Activated CD4-positive, alpha-beta memory T cell treated with anti-CD3 and anti-CD28 coated beads for 36 hours (primary cell): ENCODE results near the gene ME3. TPM values are rescaled to one million over a fixed set of nuclear protein-coding genes. Genes with fewer than 3 reads are reported as not detected.

Experiments
- CTCF ChIA-PET: fragments of 350-600 bp; sonication (Branson Sonifier 250); formaldehyde crosslinking; loops from one replicate; lab custom pipeline; 2021; ENCODE audit warnings: antibody characterized with exemption, inconsistent platforms; lab: Charles Lee
- POLR2A ChIA-PET: fragments of 350-600 bp; sonication (Branson Sonifier 250); formaldehyde crosslinking; loops from one replicate; lab custom pipeline; 2021; ENCODE audit warnings: antibody characterized with exemption; lab: Charles Lee
- DNase-seq: peaks from one replicate; pipeline ENCODE4 v3.0.0-alpha.2; 2020
- H3K27ac Mint-ChIP-seq: one replicate; pipeline ENCODE4 v1.8.0; 2021; ENCODE audit warnings: mixed read lengths
- H3K27me3 Mint-ChIP-seq: one replicate; pipeline ENCODE4 v1.8.0; 2021; ENCODE audit warnings: mixed read lengths
- H3K36me3 Mint-ChIP-seq: one replicate; pipeline ENCODE4 v1.8.0; 2021; ENCODE audit warnings: mixed read lengths
- H3K4me1 Mint-ChIP-seq: one replicate; pipeline ENCODE4 v1.8.0; 2021; ENCODE audit warnings: low read depth, mixed read lengths
- H3K4me3 Mint-ChIP-seq: one replicate; pipeline ENCODE4 v1.8.0; 2021; ENCODE audit warnings: mild to moderate bottlenecking, mixed read lengths
- H3K9me3 Mint-ChIP-seq: one replicate; pipeline ENCODE4 v1.8.0; 2021; ENCODE audit warnings: mixed read lengths
- intact Hi-C: fragments of 100-400 bp; cut with micrococcal nuclease; formaldehyde crosslinking; loops from one replicate; pipeline ENCODE4 v1.15.1; 2023
- total RNA-seq, 2 experiments: library from RNA; stranded (reverse); gene quantifications; one replicate each; pipeline ENCODE4 v1.2.3, GENCODE V29; 2021

ME3 gene
- total RNA-seq, 2 experiments from 2014 or later: 2.3 to 2.8 TPM

GRCh38 chr11:86644291-86644690 is 28.1 kb downstream of the ME3 start:
- H3K4me3 Mint-ChIP-seq: no peak overlapping the region
- H3K36me3 Mint-ChIP-seq: no peaks in the 10 kb centered on the region
- H3K27ac Mint-ChIP-seq: no peak overlapping the region
- H3K9me3 Mint-ChIP-seq: peaks cover 6% of the 10 kb centered on the region
- peaks cover 13% of the 10 kb centered on the region for H3K27me3 Mint-ChIP-seq
- DNase-seq: no peak
- ChIA-PET CTCF (interaction anchor here (1.0 kb wide), 1 partner anchor 22 kb away, joined by 3 read pairs; no protein-coding TSS in a partner anchor), POLR2A (no interaction called here)
- H3K4me1 Mint-ChIP-seq: no peaks in the 10 kb centered on the region
- intact Hi-C loops: no loop called here

- CTCF ChIA-PET: interaction anchor here (1.2 kb wide), 1 partner anchor 34 kb away, joined by 4 read pairs; no protein-coding TSS in a partner anchor
- Mint-ChIP-seq H3K36me3 (no peaks in the 10 kb centered on the region), H3K4me3 (no peak overlapping the region), H3K27ac (no peak overlapping the region), H3K27me3 (peaks cover 7% of the 10 kb centered on the region), H3K4me1 (peaks cover 7% of the 10 kb centered on the region), H3K9me3 (no peaks in the 10 kb centered on the region)
- intact Hi-C loops: no loop called here
- POLR2A ChIA-PET: interaction anchor here (0.7 kb wide), 1 partner anchor 173 kb away, joined by 3 read pairs; no protein-coding TSS in a partner anchor
- no peak for DNase-seq
Observed at GRCh38 chr11:86641537-86642261, 30.7 kb downstream of the ME3 start.

- H3K9me3 Mint-ChIP-seq: no peaks in the 10 kb centered on the region
- no peaks in the 10 kb centered on the region for H3K36me3 Mint-ChIP-seq
- H3K4me3 Mint-ChIP-seq: no peak overlapping the region
- peaks cover 7% of the 10 kb centered on the region for H3K4me1 Mint-ChIP-seq
- ChIA-PET CTCF (interaction anchor here (1.0 kb wide), 1 partner anchor 31 kb away, joined by 3 read pairs; no protein-coding TSS in a partner anchor), POLR2A (no interaction called here)
- intact Hi-C loops: no loop called here
- no peak overlapping the region for H3K27ac Mint-ChIP-seq
- peaks cover 2% of the 10 kb centered on the region for H3K27me3 Mint-ChIP-seq
- DNase-seq: no peak
Observed at GRCh38 chr11:86639137-86639536, 33.3 kb downstream of the ME3 start.

DNA sequence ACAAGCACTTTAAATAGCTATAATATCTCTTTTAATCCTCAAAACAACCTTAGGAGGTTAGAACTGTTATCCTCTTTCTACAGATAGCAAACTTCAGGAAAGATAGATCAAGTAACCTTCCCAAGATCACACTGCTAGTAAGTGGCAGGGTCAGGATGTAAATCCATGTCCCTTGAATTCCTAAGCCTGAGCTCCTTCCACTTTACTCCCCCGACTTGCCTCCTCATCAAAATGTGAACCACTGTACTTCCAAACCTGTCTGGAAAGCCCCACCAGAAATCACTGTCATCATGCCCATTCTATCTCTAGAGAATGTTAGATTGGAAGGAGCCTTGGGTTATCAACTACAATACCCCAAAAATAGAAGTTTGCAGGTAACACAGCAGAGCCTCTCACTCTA is 33.7 kb downstream of the ME3 start:
- Mint-ChIP-seq H3K27me3 (peaks cover 2% of the 10 kb centered on the region), H3K36me3 (no peaks in the 10 kb centered on the region), H3K4me1 (peaks cover 7% of the 10 kb centered on the region), H3K27ac (no peak overlapping the region), H3K4me3 (no peak overlapping the region), H3K9me3 (no peaks in the 10 kb centered on the region)
- CTCF ChIA-PET: interaction anchor here (0.7 to 1.0 kb wide), 2 partner anchors 30 kb away, joined by 3 read pairs; no protein-coding TSS in a partner anchor
- intact Hi-C loops: no loop called here
- POLR2A ChIA-PET: no interaction called here
- DNase-seq: no peak

GRCh38 chr11:86637988-86638387 is 34.4 kb downstream of the ME3 start:
- POLR2A ChIA-PET: no interaction called here
- no peak overlapping the region for H3K27ac Mint-ChIP-seq
- no peak overlapping the region for H3K4me3 Mint-ChIP-seq
- CTCF ChIA-PET: interaction anchor here (0.7 kb wide), 1 partner anchor 30 kb away, joined by 3 read pairs; no protein-coding TSS in a partner anchor
- peak; percentile 26 for DNase-seq
- no peaks in the 10 kb centered on the region for H3K36me3 Mint-ChIP-seq
- peaks cover 7% of the 10 kb centered on the region for H3K27me3 Mint-ChIP-seq
- H3K9me3 Mint-ChIP-seq: no peaks in the 10 kb centered on the region
- H3K4me1 Mint-ChIP-seq: peaks cover 7% of the 10 kb centered on the region
- intact Hi-C loops: no loop called here

- Mint-ChIP-seq H3K4me1 (peaks cover 7% of the 10 kb centered on the region), H3K27me3 (peaks cover 7% of the 10 kb centered on the region), H3K27ac (no peak overlapping the region), H3K36me3 (no peaks in the 10 kb centered on the region), H3K4me3 (no peak overlapping the region), H3K9me3 (no peaks in the 10 kb centered on the region)
- intact Hi-C loops: no loop called here
- DNase-seq: no peak
- CTCF ChIA-PET: no interaction called here
- POLR2A ChIA-PET: no interaction called here
Observed at GRCh38 chr11:86636275-86636674, 36.1 kb downstream of the ME3 start.

DNA sequence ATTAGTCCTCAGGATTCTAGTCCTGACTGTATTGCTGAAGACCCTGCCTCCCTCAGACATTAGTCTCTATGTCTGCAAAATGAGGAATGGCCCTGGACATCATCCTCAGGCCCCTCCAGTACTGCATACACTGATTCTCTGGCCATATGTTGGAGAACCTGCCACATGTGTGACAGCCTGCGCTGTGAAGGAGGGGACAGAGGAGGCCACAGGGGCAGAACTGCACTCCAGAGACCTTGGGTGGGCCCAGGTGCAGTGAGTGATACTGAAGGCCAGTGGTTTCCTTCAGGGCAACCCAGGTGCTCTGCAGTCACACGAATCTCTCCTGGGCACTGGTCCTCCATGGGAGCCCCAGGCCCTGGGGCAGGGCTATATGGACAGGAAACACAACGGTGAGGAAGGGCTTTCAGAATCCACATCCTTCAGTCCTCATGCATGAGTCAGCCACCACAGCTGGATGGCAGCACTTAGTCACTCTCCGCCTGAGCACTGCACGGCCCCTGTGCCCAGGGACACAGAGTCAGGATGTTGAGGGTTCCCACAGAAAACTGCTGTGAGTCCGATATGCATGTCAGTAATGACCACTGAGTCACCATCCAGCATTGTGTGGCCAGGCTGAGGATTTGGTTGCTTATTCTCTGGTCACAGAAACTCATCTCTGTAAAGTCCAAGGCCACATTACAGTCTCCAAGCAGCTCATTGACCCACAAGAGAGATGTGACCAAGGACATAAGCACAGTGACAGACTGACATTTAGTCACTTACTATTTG is 39.7 kb downstream of the ME3 start:
- CTCF ChIA-PET: no interaction called here
- Mint-ChIP-seq H3K4me3 (no peak overlapping the region), H3K36me3 (no peaks in the 10 kb centered on the region), H3K27ac (no peak overlapping the region), H3K27me3 (peaks cover 10% of the 10 kb centered on the region), H3K9me3 (no peaks in the 10 kb centered on the region), H3K4me1 (peaks cover 3% of the 10 kb centered on the region)
- intact Hi-C loops: loop anchor here (1.0 kb wide), 1 partner anchor 170 kb away; no protein-coding TSS in a partner anchor
- peak; percentile 73 for DNase-seq
- POLR2A ChIA-PET: no interaction called here

DNA sequence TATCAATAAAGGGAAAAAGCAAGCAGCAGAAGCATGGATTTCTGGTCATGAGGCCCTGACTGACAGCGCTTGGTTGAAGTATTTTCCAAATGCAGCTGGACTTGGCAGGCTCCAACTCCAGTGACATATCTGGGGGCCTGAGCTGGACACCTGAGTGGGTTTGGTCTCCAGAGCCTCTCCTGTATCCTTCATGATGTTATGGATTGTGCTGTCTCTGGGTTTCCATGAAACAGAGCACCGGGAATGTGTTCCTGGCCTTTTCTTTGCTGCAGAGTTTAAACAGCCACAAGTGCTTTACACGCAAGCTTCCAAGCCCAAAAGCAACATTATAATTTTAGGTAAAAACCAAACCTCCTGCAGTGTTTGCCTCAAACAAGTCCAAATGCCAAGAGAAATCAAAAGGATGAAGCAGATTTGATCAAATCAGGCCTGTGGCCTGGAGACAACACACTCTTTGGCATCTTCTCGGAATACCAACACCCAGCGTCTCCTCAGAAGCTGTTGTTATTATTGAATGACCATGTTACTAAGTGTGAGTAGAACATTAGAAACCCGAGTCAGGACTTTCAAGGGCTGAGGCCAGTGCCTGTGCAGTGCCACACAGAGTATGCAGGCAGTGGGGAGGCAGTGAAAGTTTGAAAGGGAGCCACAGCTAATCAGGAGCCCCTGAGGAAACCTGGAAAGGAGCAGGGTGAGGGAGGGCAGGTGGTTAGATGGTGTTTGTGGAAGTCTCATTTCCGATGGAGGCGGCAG is 42.0 kb downstream of the ME3 start:
- ChIA-PET POLR2A (interaction anchor here (1.2 kb wide), 1 partner anchor 42 kb away, joined by 3 read pairs; the partner anchor contains the start of gene ME3), CTCF (interaction anchor here (1.1 to 1.3 kb wide), 2 partner anchors 22 to 173 kb away, joined by 3 read pairs; no protein-coding TSS in a partner anchor)
- Mint-ChIP-seq H3K36me3 (no peaks in the 10 kb centered on the region), H3K4me1 (no peaks in the 10 kb centered on the region), H3K27me3 (peaks cover 10% of the 10 kb centered on the region), H3K27ac (no peak overlapping the region), H3K9me3 (no peaks in the 10 kb centered on the region), H3K4me3 (no peak overlapping the region)
- intact Hi-C loops: no loop called here
- no peak for DNase-seq

DNA sequence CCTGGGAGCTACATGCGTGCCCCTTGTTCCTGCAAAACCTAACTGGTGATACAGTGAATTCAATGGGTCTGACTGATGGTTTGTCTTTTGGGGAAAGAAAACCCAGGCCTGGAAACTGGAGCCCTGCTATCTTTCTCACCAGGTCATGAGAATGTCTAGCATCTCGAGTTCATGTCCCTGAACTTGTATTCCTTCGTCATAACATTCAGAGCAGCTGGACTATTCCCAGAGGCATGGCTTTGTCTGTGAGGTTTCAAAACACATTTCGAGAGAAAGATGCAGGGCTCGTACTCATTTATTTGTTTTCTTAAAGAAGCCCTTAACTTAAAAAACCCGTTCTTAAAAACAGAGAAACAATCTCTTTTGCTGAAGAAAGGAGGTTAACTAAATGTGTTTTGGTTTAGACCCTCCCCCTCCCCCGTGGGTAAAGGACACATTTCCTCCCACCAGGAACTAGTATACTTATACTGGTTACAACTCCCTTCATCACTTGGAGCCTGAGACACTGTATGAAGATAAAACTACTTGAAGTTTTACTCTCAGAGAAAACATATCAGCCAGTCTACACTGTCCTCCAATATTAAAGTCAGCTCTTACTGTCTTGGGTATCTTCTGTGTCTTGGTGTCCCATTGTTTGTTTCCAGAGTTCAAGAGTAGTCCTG is 43.2 kb downstream of the ME3 start:
- no peaks in the 10 kb centered on the region for H3K4me1 Mint-ChIP-seq
- no peaks in the 10 kb centered on the region for H3K36me3 Mint-ChIP-seq
- ChIA-PET CTCF (interaction anchor here (1.1 to 1.3 kb wide), 2 partner anchors 21 to 172 kb away, joined by 3 read pairs; no protein-coding TSS in a partner anchor), POLR2A (interaction anchor here (1.2 kb wide), 1 partner anchor 43 kb away, joined by 3 read pairs; the partner anchor contains the start of gene ME3)
- no peak overlapping the region for H3K27ac Mint-ChIP-seq
- peaks cover 10% of the 10 kb centered on the region for H3K27me3 Mint-ChIP-seq
- no peak for DNase-seq
- no peaks in the 10 kb centered on the region for H3K9me3 Mint-ChIP-seq
- H3K4me3 Mint-ChIP-seq: no peak overlapping the region
- intact Hi-C loops: no loop called here

DNA sequence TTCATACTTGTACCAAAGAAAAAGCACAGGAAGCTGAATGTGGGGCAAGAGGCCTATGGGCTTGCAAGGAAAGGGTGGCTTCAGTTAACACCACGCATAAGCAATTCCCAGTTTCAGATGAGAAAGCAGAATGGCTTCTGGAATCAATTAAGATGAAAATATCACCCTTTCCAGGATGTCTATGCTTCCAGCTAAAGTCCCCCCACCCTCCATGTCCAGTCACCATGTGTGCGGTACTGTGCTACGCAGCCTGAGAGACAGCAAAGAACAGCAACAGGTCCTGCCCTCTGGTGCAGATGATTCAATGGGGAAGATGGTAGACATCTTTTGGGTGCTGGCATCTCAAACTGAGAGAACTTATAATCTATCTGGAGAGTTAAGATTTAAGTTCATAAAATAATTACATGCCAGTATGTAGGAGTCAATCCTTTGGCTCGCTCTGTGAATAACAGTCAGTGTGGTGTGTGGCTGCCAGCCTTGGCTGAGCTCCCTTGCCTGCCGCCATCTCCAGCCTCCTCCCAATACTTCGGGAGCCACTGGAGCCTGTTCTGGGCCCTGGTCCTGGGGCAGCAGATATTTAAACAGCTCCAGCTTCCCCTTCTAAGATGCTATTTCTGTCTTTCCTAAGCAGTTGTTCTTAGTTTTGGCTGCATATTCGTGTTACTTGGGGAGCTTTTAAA is 44.5 kb downstream of the ME3 start:
- H3K27ac Mint-ChIP-seq: no peak overlapping the region
- ChIA-PET POLR2A (no interaction called here), CTCF (interaction anchor here (1.0 kb wide), 1 partner anchor 9 kb away, joined by 4 read pairs; no protein-coding TSS in a partner anchor)
- H3K36me3 Mint-ChIP-seq: no peaks in the 10 kb centered on the region
- intact Hi-C loops: no loop called here
- no peak for DNase-seq
- no peaks in the 10 kb centered on the region for H3K9me3 Mint-ChIP-seq
- H3K4me1 Mint-ChIP-seq: no peaks in the 10 kb centered on the region
- peaks cover 3% of the 10 kb centered on the region for H3K27me3 Mint-ChIP-seq
- no peak overlapping the region for H3K4me3 Mint-ChIP-seq

DNA sequence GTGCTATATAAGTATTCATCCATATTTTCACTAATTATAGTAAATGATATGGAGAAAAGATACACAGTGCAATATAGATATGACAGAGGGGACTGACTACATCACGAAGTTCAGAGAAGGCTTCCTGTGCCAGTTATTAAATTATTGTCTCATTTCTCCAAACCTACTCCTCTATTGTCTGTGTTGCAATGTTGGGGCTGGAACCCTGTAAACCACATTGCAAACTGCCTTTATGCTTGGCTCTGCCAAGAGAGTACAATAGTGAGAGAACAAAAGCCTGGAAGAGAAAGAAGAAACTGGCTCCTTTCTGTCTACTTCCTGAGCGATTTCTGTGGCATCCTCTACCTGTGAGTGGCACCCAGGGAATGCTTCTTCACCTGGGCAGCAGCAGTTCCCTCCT is 46.4 kb downstream of the ME3 start:
- POLR2A ChIA-PET: no interaction called here
- no peaks in the 10 kb centered on the region for H3K4me1 Mint-ChIP-seq
- H3K9me3 Mint-ChIP-seq: no peaks in the 10 kb centered on the region
- no peaks in the 10 kb centered on the region for H3K27me3 Mint-ChIP-seq
- CTCF ChIA-PET: no interaction called here
- H3K36me3 Mint-ChIP-seq: no peaks in the 10 kb centered on the region
- intact Hi-C loops: no loop called here
- no peak for DNase-seq
- no peak overlapping the region for H3K4me3 Mint-ChIP-seq
- H3K27ac Mint-ChIP-seq: no peak overlapping the region
